GM19238 (cell line): ENCODE data around the gene LCE3B.
"Not testable (repeated sequence)": the region's sequence is repeated elsewhere in the genome, so short reads cannot be mapped to it uniquely, and the experiment has no call there.

Source experiments
- DNase-seq: peaks from one replicate; pipeline ENCODE4 v3.0.0; 2011; ENCODE audit warnings: low spot score; ENCODE audit not compliant: insufficient read length

Gene LCE3B

DNA sequence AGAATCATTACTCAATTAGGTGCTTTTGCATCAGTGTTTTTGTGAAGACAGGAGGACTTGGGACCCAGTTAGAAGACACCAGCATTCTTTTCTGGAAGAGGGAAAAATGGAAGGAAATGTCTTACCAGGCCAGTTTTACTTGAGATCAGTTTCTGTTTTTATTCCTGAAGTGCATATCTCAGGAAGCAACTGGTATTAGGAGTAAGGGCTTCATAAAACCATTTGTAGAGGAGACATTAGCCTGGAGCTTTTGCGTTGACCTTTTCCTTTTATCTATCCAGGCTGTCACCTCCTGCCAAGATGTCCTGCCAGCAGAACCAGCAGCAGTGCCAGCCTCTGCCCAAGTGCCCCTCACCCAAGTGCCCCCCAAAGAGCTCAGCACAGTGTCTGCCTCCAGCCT lies at the start of gene LCE3B:
TSS of gene LCE3B (plus strand) at position 301 of the 400 bp plus-strand sequence. CDS start at position 301, 0 bp downstream.
- DNase-seq = no peak

DNA sequence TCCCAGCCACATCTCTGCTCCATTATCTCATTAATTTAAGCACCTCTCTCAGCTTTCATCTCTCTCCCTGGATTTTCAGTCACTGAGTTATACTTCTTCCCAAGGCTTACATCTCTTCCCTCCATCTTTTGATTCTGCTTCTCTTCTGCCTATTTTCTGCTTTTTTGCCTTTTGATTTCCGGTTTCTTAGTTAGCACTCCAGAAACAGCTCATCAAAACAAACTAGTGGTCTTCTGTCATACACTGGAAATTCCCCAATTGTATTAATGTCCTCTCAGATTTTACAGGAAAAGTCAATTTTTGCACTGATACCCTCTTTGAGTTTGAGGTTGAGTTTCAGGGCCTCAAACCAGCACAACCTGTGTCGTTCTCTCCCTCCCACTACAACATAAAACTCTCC lies 48.5 kb upstream of the LCE3B start:
- DNase-seq = no peak

DNA sequence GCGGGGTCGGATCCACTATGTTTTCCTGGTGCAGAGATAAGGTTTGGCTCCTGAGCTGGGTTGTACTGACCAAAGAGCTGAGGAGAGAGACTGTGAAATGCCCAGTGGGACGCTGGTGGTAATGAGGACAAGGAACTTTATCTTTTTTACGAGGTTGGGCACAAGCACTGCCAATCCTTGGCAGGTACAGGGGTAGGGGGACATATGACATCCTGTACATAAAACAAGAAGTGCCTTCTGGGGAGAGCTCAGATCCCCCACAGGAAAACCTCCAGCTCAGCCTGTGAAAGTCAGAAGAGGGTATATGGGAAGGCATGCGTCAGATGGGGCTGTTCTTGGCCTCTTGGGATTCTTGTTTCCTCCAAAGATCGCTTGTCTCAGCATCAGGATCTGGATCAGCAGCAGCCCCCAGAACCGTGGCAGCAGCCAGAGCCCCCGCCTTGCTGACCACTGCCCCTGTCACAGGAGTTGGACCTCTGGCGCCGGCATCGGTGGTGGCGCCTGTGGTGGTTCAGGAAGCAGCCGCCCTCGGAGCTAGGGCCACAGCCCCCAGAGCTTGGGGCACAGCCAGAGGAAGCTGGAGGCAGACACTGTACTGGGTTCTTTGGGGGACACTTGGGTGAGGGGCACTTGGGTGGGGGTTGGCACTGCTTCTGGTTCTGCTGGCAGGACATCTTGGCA lies 47.9 kb upstream of the LCE3B start:
- DNase-seq = no peak

GRCh38 chr1:152566681-152567080 lies 46.9 kb upstream of the LCE3B start, which contains the start of gene LCE3E:
Gene LCE3E, minus strand, starts transcription at chr1:152566780. Its CDS starts 572 bp downstream, at chr1:152566208.
- DNase-seq = no peak

DNA sequence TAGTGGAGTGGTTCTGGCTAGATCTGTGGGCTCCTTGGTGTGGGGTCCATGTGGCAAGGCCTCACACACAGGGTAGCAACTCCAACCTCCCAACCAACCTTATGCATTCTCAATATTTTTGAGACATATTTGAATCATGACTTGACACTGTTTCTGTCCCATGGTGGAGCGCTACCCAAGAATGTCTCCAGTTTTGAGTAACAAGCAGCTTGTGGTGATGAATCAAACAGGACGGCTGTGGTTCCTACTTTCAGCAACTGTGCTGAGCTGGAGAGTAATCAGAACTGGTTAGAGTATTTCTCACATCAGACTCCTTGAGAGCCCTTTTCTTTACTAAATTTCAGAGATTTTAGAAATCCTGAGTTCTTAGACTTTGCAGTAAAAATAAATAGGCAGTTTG lies 36.4 kb upstream of the LCE3B start:
- DNase-seq = no peak

DNA sequence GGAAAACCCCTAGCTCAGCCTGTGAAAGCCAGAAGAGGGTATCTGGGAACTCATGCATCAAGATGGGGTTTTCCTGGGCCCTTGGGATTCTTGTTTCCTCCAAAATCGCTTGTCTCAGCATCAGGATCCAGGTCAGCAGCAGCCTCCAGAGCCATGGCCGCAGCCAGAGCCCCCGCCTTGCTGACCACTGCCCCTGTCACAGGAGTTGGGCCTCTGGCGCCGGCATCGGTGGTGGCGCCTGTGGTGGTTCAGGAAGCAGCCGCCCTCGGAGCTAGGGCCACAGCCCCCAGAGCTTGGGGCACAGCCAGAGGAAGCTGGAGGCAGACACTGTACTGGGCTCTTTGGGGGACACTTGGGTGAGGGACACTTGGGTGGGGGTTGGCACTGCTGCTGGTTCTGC lies 34.1 kb upstream of the LCE3B start:
- not testable (repeated sequence) for DNase-seq

- no peak for DNase-seq
These were observed 33.2 kb upstream of the LCE3B start, which contains the start of gene LCE3D for GRCh38 chr1:152580433-152580832. Gene LCE3D, minus strand, starts transcription at chr1:152580516. Its CDS starts 580 bp downstream, at chr1:152579936.

DNA sequence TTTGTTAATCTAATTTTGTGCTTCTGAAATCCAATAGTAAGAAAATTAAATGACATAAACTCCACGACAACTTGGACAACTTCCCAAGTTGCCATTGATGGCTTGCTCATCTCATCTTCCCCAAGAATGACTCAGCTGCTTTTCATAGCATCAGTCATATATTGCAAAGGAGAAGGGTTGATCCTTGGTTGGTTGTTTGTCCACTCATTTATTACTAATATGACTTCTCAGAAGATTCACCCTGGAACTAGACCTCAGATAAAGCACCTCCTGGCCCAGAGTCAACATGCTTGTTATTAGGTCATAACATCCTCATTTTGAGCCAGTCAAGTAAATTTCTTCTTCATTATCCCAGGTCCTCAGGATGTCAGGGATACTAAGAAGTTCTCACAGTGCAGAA lies 31.0 kb upstream of the LCE3B start:
- DNase-seq = no peak

GRCh38 chr1:152585586-152585985 lies 28.0 kb upstream of the LCE3B start:
- no peak for DNase-seq

DNA sequence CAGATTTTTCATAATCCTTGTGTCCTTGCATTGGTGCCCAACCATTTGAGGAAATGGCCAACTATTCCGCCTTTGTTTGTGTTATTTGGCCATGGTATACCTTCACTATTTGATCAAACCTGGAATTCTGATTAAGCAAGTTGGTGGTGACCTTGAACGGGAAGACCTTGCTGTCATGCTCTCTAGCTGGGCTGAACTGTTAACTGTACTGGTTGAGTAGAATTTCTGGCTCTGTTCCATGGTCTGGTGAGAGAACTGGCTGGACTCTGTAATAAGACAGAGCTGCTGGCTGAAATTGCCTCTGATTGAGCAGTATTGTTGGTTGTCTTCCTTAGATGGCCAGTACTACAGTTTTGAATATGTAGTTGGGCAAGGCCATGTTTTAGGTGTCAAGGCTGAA lies 16.6 kb upstream of the LCE3B start:
- DNase-seq = no peak

DNA sequence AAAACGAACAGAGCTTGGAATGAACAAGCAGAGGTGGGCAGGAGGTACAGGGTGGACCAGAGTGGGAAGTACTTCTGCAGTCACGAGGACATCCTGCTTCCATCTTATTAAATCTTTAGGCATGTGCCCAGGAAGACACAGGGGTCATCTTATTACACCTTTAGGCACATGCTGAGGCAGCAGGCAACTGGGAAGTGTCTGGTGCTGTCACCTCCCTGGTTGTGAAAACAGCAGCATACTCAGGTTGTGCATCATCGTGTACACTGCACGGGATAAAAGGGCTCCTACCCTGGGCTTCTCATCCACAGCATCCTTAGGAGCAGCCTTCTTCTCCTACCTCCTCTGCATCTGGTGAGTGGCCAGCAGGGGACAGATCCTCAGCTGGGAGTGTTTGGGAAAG lies 13.7 kb upstream of the LCE3B start, which contains the start of gene LCE3C:
TSS of gene LCE3C (plus strand) at position 301 of the 400 bp plus-strand sequence. CDS start 498 bp downstream, outside the sequence.
- no peak for DNase-seq

- no peak for DNase-seq
These were observed 8.4 kb downstream of the LCE3B start for GRCh38 chr1:152621993-152622392.

DNA sequence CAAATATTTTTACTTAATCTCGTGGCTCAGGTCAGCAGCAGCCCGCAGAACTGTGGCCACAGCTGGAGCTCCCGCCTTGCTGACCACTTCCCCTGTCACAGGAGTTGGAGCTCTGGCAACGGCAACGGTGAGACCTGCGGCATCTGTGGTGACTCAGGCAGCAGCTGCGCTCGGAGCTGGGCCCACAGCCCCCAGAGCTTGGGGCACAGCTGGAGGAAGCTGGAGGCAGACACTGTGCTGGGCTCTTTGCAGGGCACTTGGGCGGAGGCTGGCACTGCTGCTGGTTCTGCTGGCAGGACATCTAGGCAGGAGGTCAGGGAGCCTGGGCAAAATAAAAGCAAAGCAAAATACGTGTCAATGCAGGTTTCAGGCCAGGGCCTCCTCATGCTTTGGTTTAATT lies 9.2 kb downstream of the LCE3B start, which contains the start of gene LCE3A:
TSS of gene LCE3A (minus strand) at position 301 of the 400 bp plus-strand sequence. CDS start at position 301, 0 bp downstream.
- DNase-seq = no peak

GRCh38 chr1:152623203-152623844 lies 9.7 kb downstream of the LCE3B start:
- DNase-seq = peak; percentile 8

- DNase-seq = no peak
These were observed 13.1 kb downstream of the LCE3B start for GRCh38 chr1:152626744-152627143.

DNA sequence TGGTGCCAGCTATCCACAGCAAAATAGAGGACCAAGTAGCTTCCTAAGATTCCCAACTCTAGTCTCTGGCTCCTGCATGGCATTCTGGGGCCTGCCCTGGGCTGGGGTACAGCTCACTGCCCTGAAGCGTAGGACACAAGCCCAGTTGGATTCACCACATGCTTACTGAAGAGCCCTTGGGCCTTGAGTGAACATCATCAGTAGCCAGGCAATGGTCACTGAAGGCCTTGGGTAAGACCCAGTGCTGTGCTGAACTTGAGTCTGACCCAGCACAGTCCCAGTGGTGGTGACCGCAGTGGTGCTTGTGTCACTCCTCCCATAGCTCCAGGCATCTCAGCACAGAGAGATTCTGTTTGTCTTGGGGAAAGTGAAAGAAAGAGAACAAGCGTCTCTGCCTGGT lies 17.0 kb downstream of the LCE3B start:
- no peak for DNase-seq

DNA sequence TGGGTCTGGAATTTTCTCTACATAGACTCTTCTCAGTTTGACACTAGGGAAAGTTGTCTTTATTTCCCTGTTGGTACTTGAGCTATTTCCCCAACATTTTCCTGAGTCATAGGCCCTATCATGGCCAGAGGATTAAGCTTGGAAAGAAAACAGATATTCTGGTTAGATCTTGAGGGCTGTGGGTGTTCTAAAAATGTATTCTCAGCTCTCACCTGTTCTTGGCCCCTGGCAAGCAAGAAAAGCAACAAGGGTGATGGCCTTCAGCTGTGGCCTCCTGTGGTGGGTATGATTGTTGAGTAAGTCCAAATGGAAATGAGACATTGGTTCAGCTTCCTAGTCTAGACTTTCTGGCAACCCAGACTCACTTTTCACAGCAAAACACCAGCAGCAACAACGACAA lies 26.7 kb downstream of the LCE3B start:
- no peak for DNase-seq

GRCh38 chr1:152643945-152644344 lies 30.3 kb downstream of the LCE3B start:
- no peak for DNase-seq

DNA sequence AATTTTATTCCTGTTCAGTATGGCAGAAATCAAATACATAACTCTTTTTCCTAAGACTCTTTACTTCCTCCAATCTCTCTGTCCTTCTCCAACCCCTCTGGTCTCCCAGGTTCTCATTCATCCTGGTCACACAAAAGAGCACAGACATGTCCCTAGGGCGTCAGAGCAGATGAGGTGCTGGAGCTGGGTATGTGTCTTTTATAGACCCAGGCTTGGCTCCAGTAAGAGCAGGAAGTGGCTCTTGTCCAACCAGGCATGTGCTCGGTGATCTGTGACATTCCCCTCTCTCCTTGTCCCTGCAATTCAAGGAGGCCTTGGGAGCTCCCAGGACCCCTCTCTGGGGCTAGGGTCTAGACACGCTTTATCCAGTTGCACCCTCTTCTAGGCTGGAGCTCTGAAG lies 31.5 kb downstream of the LCE3B start:
- no peak for DNase-seq

DNA sequence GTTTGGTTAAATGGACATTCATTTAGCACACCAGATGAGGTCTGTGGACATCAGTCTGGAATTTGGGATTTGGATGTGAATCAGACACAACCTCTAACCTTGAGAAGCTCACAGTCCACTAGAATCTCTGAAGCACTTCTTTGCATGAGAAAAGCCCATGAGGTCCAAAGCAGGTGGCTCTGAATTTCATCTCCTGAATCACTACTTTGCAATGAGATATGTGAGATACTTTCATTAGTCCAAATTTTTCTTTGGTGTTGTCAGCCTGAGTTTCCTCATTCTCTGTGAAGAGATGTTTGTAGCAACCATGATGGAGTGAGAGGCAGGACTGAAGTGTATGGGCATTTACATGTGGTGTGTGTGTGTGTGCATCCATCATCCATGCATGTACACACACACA lies 33.0 kb downstream of the LCE3B start:
- DNase-seq = no peak

- peak; percentile 39 for DNase-seq
These were observed 40.5 kb downstream of the LCE3B start for GRCh38 chr1:152654110-152654509.

DNA sequence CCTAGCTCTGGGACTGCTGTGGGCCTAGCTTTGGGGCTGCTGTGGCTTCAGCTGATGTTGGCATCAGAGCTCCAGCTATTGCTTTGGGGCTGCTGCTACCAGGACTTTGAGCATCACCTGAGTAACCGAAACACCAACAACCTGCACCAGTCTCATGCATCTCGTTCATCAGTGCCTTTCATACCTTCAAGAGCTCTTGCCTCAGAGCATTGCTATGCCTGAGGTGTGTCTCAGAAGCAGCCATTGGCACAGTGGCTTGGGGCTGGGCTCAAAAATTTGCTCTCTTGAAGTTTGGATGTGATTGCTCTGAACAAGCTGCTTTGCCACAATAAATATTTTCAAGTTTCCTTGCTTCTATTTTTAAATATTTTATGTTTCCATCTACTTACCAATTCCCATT lies 42.8 kb downstream of the LCE3B start:
- no peak for DNase-seq

DNA sequence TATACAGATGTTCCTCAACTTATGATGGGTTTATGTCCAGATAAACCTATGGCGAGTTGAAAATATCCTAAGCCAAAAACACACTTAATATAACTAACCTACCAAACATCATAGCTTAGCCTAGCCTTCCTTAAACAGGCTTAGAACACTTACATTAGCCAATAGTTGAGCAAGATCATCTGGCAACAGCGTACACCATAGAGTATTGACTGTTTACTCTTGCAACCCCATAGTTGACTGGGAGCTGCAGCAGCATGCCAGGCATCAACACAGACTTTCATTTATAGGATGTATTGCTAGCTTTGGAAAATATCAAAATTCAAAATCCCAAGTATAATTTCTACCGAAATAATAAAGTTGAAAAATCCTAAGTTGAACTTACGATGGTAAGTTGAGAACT lies 44.1 kb downstream of the LCE3B start:
- no peak for DNase-seq
